NOMO-1 (cell line): ENCODE measurements around the gene CNTNAP4.

Experiments used
- DNase-seq, 2 experiments: peaks; one replicate each; lab custom pipeline; 2025; ENCODE audit not compliant: unreplicated experiment in 2 of 2; lab: John Stamatoyannopoulos, UW

Gene CNTNAP4

DNA sequence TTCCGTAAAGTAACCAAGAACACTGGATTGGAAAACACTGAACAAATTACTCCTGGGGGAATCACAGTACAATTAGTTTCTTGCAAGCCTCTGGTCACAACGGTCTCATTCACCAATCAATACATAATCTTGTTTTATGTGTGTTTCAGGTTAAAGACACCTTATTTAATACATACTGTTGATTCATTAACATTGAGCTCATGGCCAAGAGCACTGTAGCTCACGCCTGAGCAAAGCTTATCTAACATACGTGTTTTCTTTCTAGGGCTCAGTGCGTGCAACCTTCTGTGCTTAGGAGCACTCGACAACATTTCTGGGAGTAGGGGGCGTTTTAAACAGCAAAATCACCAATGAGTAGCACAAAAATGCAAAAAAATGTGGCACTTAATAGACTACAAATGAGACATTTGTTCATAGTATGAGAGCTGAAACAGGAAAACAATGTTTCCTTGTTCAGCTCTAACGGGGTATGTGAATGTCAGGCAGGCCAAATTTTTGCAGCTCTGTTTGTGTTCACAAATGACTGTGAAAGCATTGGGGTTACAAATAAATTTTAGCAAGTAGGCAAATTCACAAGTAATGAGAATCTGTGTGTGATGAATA is 206.2 kb downstream of the CNTNAP4 start:
- no peak for DNase-seq

- no peak for DNase-seq
These were observed 206.8 kb downstream of the CNTNAP4 start for GRCh38 chr16:76484020-76484419.

- no peak for DNase-seq
These were observed 209.5 kb downstream of the CNTNAP4 start for GRCh38 chr16:76486740-76487139.

GRCh38 chr16:76487411-76488064 is 210.3 kb downstream of the CNTNAP4 start:
- no peak for DNase-seq

DNA sequence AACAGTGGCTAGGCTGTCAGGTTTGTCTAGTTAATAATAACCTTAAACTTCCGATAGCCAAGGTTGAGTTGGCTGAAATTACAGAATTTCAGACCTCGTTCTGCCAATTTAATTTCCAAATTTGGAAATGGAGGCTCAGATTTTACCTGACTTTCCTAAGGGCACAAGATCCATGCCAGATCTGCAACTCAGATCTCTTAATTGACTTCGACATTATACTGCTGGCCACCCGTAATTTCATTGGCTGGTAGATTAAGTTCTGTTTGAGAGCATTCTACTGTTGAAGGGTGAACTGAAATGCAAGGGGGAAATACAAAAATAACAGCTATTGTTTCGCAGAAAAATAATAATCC is 210.8 kb downstream of the CNTNAP4 start:
- no peak for DNase-seq

- DNase-seq: no peak
These were observed 212.9 kb downstream of the CNTNAP4 start for GRCh38 chr16:76490036-76490639.

DNA sequence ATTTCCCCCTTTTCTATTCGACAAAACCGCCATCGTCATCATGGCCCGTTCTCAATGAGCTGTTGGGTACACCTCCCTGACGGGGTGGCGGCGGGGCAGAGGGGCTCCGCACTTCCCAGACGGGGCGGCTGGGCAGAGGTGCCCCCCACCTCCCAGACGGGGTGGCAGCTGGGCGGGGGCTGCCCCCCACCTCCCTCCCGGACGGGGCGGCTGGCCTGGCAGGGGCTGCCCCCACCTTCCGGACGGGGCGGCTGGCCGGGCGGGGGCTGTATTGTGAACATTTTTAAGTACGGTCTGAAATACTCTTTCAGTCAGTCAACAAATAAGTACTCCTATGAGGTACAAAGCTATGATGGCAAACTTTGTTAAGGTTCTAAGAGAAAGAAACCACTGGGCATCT is 222.8 kb downstream of the CNTNAP4 start:
- no peak for DNase-seq

GRCh38 chr16:76502063-76502462 is 224.9 kb downstream of the CNTNAP4 start:
- DNase-seq: no peak

GRCh38 chr16:76502555-76502954 is 225.4 kb downstream of the CNTNAP4 start:
- no peak for DNase-seq

DNA sequence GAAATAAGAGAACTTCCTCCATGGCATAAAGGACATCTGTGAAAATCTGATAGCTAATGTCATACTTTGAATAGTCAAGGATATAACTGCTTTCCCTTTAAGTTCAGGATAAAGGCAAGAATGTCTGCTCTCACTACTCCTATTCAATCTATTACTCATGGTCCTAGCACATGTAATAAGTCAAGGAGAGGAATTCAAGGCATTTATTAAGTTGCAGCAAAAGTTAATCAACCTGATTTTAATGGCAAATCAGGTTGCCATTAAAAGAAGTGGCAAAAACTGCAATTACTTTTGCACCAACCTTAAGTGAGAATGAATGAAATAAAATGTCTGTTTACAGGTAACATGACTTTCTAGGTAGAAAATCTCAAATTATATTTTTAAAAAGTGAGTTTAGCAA is 225.9 kb downstream of the CNTNAP4 start:
- DNase-seq: no peak

- DNase-seq: no peak
These were observed 234.0 kb downstream of the CNTNAP4 start for GRCh38 chr16:76511203-76511602.

DNA sequence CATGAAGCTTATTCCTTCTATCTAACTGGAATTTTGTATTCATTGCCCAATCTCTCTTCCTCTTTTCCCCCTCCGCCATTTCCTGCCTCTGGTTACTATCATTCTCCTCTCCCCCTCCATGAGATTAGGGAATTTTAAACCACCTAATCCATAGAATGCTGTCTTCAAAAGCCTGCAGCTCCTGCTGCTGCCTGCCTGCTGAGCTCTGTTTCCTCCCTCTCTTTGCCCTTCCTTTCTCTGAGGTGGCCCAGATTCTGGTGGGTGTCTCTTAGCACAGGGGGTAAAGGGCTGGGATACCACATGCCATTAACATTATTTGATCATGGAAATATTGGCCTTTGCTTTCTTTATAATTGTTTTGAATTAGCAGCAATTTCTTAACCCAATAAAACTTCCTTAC is 241.6 kb downstream of the CNTNAP4 start:
- no peak for DNase-seq

GRCh38 chr16:76524356-76524755 is 247.2 kb downstream of the CNTNAP4 start:
- DNase-seq: no peak

DNA sequence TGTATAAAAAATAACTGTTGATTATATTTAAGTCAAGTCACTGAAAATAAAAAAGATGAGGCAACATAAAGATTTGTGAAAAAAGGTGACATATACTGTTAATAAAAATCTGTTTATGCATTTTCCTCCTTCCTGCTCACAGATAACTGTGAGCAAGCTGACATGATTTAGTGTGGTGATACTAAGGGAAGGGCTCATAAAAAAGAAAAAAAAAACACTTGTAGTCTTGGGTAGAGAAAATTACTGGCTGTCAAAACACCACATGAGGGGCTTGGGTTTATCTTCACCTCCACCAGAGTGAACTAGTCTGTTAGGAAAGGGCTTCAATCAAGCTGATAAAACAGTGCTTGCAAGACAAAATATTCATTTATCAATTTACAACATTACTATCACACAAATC is 247.6 kb downstream of the CNTNAP4 start:
- no peak for DNase-seq

DNA sequence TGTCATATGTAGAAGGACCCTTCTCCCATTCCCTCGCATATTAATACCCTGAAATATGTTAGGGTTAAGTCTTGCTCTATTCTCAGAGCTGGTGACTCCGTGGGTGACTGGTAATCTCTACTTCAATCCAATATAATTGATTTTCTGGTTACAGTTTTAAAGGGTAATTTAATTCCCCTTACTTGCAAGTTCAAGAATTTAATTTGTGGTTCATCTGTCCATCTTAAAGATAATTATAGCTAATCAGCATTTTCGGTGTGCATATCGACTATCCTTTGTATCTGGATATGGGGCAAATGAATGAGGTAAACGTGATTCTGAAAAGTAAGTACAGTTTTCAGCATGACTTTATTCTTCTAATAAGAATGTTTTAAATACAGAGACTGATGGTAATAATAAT is 250.0 kb downstream of the CNTNAP4 start:
- DNase-seq: no peak

DNA sequence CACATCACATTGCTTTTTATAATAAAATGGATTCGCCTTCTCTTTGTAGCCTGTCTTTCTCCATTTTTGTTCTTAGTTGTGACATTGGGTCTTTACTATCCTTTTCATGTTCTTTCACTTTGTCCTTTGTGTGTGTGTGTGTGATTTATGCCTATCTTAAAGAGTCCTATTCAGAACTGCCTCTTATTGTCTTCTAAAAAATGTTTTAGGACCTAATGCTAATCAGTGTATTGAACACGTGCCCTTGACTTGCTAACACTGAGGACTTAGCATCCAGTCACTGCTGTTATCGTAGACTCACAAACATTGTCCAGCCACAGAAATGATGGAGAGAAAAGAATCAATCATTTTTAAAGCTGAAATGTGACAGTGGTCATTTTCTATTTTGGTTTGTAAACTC is 251.9 kb downstream of the CNTNAP4 start:
- DNase-seq: no peak

GRCh38 chr16:76531236-76531635 is 254.0 kb downstream of the CNTNAP4 start:
- no peak for DNase-seq

- no peak for DNase-seq
These were observed 255.2 kb downstream of the CNTNAP4 start for GRCh38 chr16:76532188-76532973.

GRCh38 chr16:76539609-76540008 is 262.4 kb downstream of the CNTNAP4 start:
- no peak for DNase-seq

GRCh38 chr16:76541070-76541469 is 263.9 kb downstream of the CNTNAP4 start:
- no peak for DNase-seq

- DNase-seq: no peak
These were observed 288.3 kb downstream of the CNTNAP4 start for GRCh38 chr16:76565542-76565941.

GRCh38 chr16:76571755-76572154 is 294.6 kb downstream of the CNTNAP4 start:
- DNase-seq: no peak
